GM21576 (cell line): ENCODE results near the gene PLEK.
"Not testable (repeated sequence)": the region's sequence is repeated elsewhere in the genome, so short reads cannot be mapped to it uniquely, and the experiment has no call there.

Experiments
- ATAC-seq: cut with Tn5 transposase; IDR thresholded peaks from one replicate; pipeline ENCODE4 v1.9.1; 2021; ENCODE audit warnings: mild to moderate bottlenecking, moderate library complexity; ENCODE audit not compliant: unreplicated experiment

The PLEK gene, protein sequence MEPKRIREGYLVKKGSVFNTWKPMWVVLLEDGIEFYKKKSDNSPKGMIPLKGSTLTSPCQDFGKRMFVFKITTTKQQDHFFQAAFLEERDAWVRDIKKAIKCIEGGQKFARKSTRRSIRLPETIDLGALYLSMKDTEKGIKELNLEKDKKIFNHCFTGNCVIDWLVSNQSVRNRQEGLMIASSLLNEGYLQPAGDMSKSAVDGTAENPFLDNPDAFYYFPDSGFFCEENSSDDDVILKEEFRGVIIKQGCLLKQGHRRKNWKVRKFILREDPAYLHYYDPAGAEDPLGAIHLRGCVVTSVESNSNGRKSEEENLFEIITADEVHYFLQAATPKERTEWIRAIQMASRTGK

DNA sequence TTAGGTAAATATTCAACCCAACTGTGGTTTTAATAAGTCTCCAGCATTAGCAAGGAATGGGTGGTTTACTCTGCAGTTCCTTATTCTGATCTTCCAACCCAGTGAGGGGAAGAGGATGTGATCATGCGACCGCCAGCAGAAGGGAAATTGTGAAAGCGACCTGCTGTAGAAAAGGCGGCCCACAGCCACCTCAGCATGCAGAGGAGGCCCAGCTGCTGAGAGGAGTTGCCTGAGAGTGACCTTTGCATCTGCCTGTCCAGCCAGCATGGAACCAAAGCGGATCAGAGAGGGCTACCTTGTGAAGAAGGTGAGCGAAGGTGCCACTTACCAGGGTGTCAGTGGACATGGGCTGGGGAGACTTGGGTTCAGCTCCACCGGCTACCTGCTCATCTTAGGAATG lies at the start of gene PLEK:
Gene PLEK, plus strand, starts transcription at position 196 of the 400 bp plus-strand sequence. Its CDS starts 70 bp downstream, at position 266.
- peak; percentile 42 for ATAC-seq

DNA sequence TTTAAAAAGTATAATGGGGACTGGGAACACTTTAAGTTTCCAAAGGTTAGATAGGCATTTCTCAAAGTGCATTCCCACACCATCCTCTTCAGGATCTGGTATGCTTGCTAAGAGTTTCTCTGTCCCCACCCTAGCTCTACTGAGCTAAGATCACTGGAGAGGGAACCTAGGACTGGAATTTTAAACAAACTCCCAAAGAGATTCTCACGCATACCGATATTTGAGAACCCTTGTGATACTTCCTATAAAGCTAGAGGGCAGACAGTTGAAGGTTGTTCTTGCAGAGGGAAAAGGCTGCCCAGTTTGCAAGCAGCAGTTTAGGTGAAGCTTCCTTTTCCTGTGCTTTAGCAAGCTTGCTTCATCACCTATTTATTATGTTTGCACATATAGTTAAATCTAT lies 49.0 kb upstream of the PLEK start:
- ATAC-seq: no peak

DNA sequence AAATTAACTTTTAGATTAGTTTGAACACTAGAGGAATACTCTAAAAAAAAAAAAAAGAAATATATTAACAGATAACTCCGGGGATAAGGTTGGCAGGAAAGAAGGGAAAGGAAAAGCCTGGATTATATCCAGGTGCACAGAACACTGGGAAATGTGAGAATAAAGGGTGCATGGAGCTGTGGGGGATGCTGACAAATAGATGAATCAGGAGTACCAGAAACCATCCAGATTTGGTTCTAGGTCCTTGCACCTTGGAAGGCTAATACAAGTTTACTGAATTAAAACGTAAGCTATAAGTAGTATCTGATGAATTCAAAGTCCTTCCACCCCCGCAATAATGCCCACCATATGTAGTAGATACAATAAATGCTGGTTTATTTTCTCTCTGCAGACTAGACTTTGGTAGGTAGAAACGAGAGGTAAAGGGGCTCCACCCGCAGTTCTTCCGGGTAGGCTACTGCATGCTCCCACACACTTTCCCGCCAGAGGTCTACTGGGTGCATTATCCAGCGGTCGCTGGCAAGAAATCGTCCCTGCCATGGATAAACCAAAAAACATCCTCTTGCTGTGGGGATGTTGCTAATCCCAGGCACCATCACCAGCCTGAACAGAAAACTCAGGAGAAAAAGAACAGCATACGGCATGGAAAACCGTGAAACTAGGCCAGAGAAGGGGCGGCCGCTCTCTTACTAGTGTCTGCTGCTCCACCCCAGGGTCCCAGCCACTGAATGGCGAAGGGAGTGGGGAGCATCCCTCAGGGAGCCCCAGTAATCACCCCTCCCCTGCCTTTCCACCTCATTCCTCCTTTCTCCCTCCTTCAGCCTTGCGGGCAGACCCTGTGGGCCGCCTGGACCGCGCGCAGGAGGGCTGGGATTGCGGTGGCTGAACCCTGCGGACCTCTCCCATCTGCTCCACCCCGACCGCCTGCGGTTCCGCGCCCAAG lies 46.8 kb upstream of the PLEK start:
- ATAC-seq: no peak

DNA sequence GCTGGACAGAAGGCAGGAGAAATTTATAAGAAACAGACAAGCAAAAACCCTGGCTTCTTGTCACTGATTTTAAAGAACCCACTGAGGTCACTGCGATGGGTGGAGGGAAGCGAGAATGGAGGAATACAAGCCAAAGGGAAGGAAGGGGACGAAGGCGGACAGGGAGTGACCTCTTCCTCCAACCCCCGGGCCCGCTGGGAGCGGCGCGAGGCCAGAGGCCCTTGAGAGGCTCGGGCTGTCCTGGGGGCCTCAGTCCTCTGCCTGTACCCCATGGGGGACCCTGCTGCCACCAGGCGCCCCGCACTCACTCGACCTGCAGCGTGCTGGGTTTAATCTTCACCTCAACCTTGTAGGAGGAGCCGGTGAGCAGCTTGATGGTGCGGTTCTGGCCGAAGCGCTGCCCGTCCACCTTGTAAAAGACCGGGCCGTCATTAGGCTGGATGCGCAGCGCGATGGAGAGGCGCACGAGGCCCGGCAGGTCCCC lies 46.1 kb upstream of the PLEK start:
- ATAC-seq: no peak

DNA sequence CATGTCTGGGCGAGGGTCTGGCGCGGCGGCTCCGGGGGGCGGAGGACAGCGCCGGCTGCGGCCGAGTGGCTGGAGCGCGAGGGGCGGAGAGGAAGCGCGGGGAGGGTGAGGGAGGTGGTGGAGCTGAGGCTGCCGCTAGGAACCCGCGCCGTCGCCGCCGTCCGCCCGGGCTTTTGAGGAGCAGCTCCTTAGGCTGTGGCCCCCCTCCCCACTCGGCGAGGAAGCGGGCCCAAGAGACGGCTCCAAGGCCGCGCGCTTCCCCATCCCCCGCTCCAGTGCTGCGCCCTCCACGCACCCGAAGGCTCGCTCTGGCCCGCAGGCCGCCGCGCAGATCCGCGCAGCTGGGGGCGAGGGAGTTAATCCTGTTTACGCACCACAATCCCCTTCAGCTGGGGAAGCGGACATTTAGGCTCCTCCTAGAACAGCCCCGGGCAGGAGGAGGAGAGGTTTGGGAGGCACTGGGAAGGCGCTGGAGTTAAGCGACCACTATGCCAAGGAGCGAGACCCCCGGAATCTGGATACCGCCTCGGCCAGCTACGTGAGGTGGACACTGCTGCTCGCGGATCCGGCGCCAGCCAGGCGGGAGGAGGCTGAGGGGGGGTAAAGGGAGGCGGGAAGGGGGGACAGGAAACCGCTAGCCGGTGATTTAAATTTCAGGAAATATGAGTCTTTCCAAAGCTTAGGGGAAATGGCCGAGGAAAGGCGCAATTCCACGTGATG lies 45.5 kb upstream of the PLEK start, which contains the start of gene CNRIP1:
Gene CNRIP1, minus strand, starts transcription at position 552 of the 720 bp plus-strand sequence. Its CDS starts 549 bp downstream, at position 3.
- no peak for ATAC-seq

DNA sequence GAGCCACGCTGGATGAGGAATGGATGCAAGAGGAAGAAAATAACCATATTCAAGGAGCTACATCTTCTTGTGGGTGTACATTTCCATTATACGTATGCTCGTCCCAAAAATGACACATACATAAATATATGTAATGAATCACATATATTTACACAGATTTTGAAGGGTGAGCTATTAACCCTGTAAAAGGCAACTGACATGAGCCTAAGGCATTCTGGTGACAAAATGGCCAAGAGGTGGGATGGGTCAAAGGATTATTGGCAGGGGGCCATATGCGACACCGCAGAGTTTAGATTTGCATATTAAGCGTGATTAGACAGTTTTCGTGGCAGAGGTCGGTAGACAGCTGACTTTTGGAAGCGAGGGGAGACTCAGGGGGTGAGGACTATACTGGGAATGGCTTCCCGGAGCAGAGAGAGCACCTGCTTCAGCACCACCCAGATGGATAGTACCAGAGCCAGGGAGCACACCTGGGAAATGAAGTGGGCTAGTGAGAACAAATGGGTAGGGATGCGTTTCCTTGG lies 44.9 kb upstream of the PLEK start:
- ATAC-seq: no peak

DNA sequence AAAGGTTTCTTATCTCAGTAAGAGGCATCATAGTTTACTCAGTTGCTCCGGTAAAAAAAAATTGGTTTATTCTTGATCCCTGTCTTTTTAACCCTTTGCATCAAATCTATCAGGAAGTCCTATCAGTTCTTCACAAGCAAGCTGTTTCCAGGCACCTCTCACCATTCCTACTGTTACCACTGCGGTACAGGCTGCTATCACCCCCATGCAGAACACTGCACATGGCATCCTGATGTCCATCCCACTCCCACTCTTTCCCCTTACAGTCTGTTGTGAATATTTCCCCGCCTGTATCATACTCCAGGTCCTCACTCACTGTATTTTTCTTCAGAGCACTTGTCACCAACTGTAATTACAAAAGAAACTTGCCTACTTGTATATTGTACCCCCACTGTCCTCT lies 40.0 kb upstream of the PLEK start:
- ATAC-seq: no peak

DNA sequence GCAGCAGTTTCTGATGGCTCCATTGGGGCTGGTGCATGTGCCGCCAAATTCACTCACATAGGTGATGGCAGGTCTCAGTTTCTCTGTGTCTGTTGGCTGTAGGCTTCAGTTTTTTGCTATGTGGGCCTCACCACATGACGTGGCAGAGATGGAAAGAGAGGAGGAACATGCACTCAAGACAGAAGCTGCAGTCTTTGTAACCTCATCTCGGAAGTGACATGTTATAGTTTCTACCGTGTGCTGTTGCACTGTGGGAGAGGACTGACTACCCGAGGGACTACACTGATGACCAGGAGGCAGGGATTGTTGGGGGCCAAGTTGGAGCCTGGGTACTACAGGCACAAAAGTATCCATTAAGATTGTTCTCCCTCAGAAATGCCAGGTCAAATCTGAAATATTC lies 36.2 kb upstream of the PLEK start:
- no peak for ATAC-seq

DNA sequence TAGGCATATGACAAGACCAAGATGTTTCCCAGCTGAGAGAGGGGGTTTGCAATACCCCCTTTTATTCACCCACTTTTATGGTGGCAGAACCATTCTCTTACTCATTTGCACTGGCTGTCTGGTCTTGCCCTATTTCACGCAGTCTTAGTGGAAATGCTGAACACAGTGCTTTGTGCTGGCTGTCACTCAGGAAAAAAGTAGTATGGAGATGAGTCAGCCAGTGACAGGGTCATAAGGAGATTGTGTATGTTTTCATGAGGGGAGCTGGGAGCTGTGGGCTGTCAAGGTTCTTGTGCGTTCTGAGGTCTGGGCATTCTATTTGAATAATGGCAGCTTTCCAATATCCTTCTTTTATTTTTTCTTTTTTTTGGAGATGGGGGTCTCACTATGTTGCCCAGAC lies 34.4 kb upstream of the PLEK start:
- no peak for ATAC-seq

DNA sequence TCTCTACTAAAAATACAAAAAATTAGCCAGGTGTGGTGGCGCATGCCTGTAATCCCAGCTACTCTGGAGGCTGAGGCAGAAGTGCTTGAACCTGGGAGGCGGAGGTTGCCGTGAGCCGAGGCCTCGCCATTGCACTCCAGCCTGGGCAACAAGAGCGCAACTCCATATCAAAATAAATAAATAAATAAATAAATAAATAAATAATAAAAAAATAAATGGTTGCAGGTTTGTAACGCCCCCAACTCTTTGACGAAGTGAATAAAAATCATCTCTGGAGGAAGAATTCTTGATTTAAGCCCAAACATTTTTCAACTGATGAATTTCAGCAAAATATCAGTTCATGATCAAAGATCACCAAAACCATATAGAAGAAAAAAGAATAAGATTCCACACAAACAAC lies 32.1 kb upstream of the PLEK start:
- no peak for ATAC-seq

DNA sequence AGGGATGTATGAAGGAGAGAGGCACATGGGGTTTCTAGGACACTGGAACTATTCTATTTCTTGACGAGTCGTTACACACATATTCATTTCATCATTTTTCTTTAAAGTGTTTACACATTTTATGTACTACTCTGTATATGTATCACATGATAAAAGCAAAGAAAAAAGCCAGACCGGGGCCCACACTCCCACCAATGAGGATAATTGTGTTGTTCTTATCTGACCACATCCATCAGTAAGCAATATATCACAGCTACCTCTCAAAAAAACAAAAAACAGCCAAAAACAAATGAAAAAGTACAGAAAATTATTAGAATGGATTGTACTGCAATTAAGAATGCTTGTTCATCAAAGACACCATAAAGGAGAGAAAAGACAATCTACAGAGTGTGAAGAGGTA lies 31.2 kb upstream of the PLEK start:
- ATAC-seq: no peak

DNA sequence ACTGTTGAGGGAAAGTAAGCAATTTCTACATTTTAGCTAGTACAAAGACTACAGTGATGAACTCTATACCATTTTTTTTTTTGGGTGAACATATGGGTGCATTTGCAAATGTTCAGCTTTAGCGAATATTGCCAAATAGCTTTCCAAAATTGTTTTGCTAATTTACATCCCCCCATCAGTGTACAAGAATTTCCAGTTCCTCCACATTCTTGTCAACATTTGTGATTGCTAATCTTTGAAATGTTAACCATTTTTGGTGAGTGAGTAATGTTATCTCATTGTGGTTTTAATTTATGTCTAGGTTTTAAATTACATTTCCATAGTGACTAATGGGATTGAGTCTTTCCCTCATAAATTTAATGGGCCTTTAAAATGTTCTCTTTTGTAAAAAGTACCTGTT lies 28.9 kb upstream of the PLEK start:
- no peak for ATAC-seq

DNA sequence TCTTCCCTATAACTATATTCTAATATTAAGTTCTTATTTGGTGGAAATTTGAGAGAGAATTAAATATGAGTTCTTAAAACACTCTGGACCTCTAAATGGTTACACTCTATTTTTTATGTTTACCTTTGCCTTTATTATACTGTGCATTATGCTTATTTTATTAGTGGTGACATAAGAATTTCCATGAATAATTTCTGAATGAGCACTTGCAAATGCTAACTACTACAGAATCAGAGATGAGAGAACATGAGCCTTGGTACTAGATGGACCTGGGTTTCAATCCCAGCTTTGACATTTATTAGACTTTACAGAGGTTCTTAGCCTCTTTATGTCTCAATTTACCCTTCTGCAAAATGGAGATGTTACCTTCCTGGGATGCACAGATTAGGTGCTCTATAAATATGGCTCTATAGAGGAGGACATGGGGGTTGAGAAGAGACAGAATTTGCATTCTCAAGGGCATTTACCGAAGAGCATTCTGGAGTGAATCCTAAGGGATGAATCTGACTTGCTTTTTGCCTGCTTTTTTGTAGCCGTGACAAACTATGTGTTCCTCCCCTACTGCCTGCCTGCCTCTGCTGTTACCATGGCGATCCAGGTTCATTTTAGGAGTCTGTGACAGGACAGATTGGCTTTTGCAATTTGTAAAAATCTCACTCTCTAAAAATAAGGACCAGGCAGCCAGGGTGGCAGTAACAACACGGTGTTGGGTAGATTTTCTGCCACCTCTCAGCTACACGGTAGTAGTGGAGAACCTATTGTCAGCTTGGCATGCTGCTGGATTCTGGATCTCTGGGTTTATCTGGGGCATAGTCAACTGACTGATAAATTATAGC lies 24.6 kb upstream of the PLEK start:
- ATAC-seq: no peak

DNA sequence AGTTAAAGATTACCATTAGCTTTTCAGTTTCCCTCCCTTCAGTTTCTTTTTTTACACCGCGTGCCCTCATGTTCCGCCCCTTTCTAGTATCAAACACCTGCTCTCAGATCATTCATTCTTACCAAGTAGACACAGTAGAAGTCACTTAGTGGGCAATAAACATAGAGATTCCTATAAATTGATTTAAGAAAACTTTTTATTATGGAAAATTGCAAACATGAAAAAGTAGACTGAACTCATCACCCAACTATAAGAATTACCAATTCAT lies 24.1 kb upstream of the PLEK start:
- ATAC-seq: no peak

DNA sequence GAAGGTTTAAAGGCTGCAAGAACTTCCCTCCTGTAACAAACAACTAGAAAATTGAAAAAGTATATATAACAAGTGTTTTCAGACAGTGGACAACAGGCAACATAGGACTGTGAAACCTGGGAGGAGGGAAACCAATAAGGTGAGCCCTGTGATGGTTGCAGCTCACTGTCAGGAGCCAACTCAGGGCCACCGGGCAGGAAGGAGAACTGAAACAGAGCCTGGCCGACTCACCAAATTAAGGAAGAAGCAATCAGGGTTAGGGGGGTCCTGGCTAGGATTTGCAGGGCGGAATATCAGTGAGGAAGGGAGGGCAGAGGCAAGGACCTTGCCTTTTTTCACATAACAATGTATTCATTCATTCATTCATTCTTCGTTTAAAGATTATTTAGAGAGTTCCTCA lies 23.5 kb upstream of the PLEK start:
- ATAC-seq: no peak

DNA sequence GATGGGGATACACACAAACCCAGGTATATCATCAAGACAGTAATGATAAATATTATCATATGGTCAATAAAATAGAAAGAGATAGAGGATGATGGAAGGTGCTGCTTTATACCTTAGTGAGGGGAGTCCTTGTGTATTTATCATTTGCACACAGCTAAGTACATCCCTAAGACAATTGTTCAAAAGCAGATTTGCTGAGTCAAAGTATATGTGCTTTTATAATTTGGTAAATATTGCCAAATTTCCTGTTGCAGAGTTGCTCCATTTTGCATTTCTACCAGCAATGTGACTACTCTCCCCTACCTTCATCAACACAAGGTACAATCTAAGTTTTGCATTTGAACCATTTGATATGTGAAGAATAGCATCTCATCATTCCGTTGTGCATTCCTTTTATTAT lies 22.6 kb upstream of the PLEK start:
- ATAC-seq: no peak

DNA sequence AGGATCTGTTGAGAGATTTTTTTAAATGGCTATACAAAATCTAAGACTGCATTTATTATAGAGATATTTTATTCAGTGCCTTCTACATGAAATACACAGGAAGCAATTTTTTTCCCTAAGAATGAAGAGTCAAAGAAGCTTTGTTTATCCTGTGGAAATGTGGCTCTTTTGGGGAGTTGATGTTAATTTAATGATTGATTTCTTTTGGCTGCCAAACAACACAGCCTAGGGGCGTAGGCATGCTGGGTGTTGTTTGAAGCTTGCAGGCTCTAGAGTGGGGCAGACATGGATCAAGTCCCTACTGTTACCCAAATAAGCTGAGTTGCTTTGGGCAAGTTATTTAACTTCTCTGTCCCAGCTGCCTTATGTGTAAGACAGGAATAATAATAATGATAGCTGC lies 21.1 kb upstream of the PLEK start:
- ATAC-seq: no peak

DNA sequence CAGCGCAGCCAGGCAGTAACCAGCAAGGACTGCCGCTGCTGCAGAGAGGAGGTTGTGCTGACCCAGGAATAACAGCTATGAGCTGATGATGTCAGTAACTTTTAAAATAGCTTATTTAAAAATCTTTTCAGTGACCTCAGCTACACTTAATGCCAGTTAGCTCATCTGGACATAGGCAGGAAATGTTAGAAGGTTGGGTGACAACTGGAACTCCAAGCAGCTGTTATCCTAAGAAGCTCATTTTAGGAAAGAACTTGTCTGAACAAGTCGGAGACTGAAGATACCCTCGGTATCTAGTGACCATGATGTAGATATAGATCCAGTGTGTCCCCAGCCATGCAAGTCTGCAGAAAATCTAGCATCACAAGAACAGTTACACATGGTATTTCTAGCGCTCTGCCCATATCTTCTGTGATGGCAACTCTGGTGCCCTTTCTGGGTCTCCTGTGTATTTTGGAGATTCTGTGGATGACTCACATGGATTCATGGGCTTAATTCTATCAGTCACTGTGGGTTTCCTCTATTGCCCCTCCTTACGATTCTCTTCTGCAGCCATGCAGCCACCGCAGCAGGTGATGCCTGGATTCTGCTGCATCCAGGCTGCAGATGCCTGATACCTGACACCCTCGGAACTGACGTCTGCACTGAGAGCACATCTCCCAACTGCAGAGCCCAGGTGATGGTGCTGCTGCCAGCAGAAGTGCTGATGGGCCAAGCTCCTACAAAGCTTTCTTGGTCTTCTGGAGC lies 19.8 kb upstream of the PLEK start:
- no peak for ATAC-seq

DNA sequence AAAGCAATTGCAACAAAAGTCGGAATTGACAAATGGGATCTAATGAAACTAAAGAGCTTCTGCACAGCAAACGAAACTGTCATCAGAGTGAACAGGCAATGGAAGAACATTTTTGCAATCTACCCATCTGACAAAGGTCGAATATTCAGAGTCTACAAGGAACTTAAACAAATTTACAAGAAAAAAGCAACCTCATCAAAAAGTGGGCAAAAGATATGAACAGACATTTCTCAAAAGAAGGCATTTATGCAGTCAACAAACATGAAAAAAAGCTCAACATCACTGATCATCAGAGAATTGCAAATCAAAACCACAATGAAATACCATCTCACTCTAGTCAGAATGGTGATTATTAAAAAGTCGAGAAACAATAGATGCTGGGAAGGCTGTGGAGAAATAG lies 16.0 kb upstream of the PLEK start:
- not testable (repeated sequence) for ATAC-seq

DNA sequence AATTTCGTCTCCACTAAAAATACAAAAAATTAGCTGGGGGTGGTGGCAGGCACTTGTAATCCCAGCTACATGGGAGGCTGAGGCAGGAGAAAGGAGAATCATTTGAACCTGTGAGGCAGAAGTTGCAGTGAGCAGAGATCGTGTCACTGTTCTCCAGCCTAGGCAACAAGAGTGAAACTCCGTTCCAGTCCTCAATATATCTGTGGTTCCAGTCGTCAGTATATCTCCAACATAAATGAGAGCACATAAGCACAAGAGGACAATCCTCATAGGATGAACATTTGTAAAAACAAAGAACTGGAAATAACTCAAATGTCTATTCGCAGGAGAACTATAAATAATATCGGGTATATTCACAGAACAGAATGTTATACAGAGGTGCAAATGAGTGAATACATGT lies 13.1 kb upstream of the PLEK start:
- no peak for ATAC-seq
